NCI-H82 (cell line): ENCODE measurements around the gene CHRNA7.

Experiments
- DNase-seq: peaks from one replicate; lab custom pipeline; 2025; lab: John Stamatoyannopoulos, UW

The CHRNA7 gene

GRCh38 chr15:32089851-32090359 lies 59.6 kb downstream of the CHRNA7 start:
- DNase-seq: no peak

DNA sequence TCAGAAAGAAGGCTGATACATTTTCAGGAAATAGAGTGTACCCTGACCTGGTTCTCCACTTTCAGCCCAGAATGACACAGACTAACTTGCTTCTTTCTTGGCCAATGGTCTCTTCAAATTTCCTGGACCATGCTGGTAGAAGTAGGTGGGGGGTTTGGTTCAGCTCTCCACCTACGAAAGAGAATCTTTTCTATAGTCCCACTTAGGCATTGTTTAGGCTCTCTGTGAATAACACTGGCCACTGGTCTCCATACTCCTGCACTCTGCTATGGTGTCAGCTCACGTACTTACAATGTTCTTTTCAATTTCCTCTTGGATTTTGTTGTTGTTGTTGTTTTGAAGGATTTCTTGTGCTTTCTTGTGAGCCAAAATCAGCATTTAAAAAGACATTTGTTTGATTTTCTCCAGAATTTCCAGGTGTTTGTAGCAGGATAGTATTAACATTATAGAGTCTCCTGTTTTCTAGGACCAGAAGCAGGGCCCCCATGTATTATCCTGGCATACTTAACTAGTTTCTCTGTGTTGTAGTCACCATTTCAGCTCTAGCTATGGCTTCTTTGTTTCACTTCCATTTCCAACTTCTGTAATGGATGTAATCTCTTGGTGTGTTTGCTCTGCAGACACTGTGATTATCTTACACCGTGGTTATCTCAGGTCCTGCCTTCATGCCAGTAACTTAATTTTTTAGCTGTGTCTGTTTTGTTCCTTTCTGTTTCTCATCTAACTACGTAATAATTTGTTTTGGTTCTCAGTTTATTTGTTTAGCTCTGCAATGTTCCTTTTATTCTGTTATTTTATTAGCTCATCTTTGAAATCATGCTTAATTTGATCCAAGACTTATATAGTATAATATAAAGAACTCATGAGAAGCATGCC lies 61.4 kb downstream of the CHRNA7 start:
- no peak for DNase-seq

- DNase-seq: no peak
Observed at GRCh38 chr15:32096213-32096612, 65.9 kb downstream of the CHRNA7 start.

DNA sequence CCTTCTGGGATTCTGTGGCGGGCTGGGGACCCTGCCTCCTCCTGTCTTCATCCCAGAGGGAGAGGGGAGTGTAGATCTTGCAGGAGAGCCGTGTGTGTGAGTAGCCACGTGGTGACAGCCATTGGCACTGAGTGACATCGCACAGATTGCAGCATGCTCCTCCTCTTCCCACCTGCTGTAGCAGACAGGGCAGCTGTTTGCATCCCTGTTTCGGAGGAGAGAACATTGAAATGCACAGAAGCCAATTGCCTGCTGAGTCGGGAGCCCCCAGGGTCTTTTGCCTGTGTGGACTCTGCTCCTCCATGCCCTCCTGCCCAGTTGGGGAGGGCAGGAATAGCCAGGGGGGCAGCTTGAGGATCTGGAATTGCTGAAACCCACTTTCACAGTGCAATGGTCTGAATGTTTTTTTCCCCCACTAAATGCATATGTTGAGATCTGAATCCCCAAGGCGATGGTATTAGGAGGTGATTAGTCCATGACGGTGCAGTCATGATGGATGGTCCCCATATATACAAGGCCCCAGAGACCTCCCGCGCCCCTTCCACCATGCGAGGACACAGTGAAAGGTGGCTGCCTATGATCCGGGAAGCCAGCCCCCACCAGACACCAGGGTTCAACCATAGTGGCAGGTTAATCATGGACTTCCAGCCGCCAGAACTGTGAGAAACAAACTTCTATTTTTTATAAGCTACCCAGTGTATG lies 66.8 kb downstream of the CHRNA7 start:
- peak; percentile 92 for DNase-seq

DNA sequence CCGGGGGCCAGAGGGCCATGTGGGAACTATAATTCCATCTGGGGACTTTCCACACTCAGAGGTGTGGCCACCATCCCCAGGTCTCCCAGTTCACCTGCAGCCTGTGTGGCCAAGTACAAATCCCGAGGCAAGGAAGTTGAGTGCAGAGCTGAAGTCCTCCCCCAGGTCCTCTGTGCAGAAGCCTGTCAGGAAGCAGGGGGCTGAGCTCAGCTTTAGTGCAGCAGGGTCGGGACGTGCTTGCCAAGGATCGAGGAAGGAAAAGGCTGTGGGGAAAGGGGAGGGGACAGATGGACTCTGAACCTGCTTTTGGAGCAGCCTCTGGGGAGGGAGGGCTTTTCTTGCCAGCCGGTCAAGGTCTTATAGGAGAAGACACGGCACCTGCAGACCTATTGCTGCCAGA lies 67.7 kb downstream of the CHRNA7 start:
- peak; percentile 81 for DNase-seq

GRCh38 chr15:32099097-32099785 lies 68.9 kb downstream of the CHRNA7 start:
- DNase-seq: peak; percentile 59

GRCh38 chr15:32099956-32100684 lies 69.8 kb downstream of the CHRNA7 start:
- DNase-seq: peak; percentile 82

- DNase-seq: no peak
Observed at GRCh38 chr15:32104061-32104995, 74.0 kb downstream of the CHRNA7 start.

DNA sequence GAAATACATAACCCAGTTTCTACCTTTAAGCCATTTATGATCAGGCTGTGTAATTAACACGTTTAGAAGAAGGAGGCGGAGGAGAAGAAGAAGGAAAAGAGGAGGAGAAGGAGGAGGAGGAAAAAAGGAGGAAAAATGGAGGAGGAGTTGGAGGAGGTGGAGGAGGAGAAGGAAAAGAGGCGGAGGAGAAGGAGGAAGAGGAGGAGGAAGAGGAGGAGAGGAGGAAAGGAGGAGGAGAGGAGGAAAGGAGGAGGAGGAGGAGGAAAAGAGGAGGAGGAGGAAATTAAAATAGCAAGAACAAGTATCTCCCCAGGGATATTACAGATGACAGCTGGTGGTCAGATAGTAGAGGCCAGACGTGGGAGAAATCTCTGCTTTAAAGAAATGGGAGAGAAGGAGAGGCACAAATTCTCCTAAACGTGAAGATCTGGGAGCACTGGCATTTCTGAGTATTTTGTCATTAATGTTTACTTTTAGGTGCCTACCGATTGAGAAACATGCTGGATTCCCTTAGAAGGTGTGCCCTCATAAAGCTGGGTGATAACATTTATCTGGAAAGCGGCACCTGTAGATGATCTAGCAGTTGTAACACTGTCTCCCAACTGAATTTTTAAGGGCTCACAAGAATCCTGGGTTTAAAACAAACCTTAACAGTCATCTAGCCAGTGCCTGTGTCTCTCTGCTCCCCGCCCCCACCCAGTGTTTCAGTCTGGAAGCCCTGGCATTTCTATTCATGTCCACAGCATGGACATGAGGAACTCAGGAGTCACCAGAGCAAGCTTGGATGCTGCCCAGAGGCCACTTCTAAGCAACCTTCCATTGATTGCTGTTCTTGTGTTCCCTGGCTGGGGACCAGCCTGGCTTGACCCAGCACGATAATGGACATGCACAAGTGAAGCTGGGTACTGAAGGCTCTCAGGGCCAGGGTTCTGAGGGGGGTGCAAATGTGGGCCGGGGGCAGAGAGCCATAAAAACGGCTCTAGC lies 75.2 kb downstream of the CHRNA7 start:
- no peak for DNase-seq

- DNase-seq: no peak
Observed at GRCh38 chr15:32106401-32107381, 76.4 kb downstream of the CHRNA7 start.

- DNase-seq: no peak
Observed at GRCh38 chr15:32107477-32108080, 77.3 kb downstream of the CHRNA7 start.

GRCh38 chr15:32108661-32109060 lies 78.3 kb downstream of the CHRNA7 start:
- no peak for DNase-seq

DNA sequence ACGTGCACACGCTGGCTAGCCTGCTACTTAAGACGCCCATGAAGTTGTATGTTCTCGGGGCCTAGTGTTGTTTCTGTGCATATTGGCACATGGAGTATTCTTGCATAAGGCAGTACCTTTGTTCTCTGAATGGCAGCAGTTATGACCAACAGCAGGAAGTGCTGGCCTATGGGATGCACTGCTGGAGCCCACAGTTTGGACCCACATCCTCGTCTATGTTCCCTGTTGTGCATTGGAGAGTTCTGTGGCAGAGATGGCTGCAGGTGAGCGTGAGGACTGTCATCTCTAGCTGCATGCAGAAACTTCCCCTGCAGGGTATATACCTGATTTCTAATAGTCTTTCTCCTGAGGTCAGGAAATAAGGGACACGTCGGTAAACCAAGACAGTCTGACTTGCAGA lies 81.8 kb downstream of the CHRNA7 start:
- DNase-seq: no peak

GRCh38 chr15:32113224-32113623 lies 82.9 kb downstream of the CHRNA7 start:
- no peak for DNase-seq

GRCh38 chr15:32117122-32117521 lies 86.8 kb downstream of the CHRNA7 start:
- DNase-seq: no peak

- DNase-seq: no peak
Observed at GRCh38 chr15:32119286-32119685, 89.0 kb downstream of the CHRNA7 start.

DNA sequence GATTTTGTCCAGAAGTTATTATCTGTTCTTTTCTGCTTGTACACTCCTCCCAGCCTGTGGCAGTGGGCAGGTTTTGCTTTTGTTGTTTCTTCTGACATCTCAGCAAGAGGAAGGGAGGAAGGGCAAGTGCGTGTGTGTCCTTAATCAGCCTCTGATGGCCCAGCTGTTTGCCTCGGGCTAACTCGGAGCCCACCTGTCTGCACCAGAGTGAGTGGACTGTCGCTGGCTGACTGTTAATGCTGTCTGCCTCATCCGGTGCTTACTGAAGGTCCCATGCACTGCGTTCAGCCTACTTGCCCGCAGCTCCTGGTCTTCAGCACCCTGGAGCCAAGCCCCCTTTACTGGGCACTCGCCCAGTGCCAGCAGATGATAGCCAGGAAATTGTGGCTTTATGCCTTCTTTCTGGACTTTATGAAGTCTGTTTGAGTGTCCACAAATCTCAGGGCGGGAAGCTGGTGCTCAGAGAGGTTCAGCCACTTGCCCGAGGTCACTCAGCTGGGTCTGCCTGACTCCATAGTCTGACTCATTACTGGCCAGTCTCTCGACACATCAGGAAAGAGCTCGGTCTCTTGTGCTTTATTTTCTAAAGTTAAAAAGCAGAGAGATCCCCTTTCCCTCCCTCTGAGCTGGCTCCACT lies 89.5 kb downstream of the CHRNA7 start:
- DNase-seq: peak; percentile 92
